Stimulated activated naive CD4-positive, alpha-beta T cell (primary cell): ENCODE data around the gene CUEDC2.
A peak's percentile ranks its signal among the peaks of the same experiment; 100 is the strongest.

Source experiments
- DNase-seq, 6 experiments: peaks; one replicate each; lab custom pipeline; 2025; lab: John Stamatoyannopoulos, UW

The CUEDC2 gene

DNA sequence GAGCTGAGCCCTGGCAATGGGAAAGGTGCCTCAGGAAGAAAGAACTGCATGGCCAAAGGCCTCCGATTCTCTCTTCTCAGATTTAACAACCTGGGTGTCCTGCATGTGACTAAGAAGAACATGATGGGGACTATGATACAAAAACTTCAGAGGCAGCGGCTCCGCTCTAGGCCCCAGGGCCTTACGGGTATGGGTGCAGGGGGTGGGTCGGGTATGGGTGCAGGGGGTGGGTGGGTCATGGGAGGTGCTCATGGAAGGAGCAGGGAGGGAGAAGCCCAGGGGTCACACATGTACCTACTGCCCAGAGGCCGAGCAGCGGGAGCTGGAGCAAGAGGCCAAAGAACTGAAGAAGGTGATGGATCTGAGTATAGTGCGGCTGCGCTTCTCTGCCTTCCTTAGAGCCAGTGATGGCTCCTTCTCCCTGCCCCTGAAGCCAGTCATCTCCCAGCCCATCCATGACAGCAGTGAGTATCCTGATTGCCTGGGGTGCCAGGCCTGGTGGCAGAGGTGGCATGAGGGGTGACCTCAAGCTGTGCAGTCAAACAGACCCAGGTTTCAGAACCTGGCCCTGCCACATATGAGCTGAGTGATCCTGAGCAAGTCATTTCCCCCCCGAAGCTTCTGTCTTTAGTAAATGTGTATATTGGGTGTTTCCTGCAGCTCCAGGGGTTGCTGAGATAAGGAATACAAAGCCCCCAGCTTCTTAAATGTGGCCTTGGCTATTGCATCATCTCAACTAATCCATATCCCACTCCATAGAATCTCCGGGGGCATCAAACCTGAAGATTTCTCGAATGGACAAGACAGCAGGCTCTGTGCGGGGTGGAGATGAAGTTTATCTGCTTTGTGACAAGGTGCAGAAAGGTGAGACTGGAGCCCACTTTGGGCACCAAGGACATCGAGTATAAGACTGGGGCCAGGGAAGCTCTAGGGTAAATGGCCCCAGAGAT lies 34.9 kb downstream of the CUEDC2 start:
- DNase-seq = no peak

GRCh38 chr10:102396730-102397151 lies 35.6 kb downstream of the CUEDC2 start:
- no peak for DNase-seq

GRCh38 chr10:102396317-102396650 lies 36.1 kb downstream of the CUEDC2 start:
- DNase-seq = no peak

DNA sequence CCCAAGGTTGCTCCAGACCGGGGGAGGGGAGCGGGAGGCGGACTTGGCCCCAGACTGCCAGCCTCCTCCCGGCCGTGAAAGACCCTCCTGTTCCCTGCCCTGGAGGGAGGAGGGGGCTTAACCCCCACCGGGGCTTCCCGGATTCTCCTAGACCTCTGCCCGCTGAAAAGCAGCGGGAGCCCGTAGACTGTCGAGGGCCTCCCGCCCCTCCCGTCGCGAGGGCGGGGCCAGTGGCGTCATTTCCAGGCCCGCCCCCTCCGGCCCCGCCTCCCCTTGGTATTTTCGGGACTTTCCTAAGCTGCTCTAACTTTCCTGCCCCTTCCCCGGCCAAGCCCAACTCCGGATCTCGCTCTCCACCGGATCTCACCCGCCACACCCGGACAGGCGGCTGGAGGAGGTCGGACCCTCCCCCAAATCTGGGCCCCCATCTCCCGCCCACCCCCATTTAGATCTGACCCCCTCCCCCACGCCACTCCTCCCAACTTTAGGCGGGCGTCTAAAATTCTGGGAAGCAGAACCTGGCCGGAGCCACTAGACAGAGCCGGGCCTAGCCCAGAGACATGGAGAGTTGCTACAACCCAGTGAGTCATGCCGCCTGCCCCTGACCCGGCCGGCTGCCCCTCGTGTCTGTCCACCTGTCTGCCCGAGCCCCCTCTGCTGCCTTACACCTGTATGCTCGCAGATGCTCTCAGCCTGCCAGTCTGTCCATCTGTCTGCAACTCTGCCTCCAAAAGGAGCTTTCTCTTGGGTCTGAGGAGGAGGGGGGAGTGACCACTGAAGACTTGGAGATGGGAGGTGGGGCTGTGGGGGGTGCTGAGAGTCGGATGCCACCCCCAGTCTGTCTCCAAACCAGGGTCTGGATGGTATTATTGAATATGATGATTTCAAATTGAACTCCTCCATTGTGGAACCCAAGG lies 36.7 kb downstream of the CUEDC2 start, which contains the start of gene NFKB2:
TSS of gene NFKB2 (plus strand) at position 306 of the 917 bp plus-strand sequence. CDS start at position 561, 255 bp downstream.
- peak; percentile 83 to 93 (median 90) for DNase-seq

DNA sequence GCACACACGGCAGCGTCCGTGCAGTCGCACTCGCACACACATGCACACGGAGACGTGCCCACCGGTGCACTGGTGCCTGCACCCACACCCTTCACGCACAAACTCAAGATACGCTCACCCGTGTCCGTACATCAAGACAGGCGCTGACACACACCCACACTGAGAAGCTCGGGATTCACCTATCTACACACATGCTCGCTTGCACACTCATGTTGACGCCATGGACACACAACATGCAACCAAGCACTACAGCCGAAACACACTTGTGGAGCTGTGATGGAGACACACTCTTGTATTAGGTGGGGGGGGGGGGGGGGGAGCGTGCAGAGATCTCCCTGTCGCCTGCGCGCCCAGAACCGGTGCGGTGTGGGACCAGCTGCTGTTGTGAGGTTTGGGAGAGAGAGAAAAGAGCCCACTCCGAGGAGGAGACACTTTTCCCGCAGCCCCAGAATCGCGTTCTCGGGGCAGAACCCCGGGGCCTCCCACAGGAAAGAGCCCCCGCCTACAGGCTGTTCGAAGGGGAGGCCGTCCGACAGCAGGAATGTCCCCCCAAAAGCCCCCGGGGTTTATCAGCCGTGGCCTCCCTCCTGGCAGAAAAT lies 37.5 kb downstream of the CUEDC2 start:
- peak in 2 of 6 experiments; percentile 73 to 80 for DNase-seq

GRCh38 chr10:102394079-102394800 lies 38.1 kb downstream of the CUEDC2 start:
- peak; percentile 98 to 100 (median 99) for DNase-seq

- no peak for DNase-seq
These were observed 38.8 kb downstream of the CUEDC2 start for GRCh38 chr10:102393411-102394078.

DNA sequence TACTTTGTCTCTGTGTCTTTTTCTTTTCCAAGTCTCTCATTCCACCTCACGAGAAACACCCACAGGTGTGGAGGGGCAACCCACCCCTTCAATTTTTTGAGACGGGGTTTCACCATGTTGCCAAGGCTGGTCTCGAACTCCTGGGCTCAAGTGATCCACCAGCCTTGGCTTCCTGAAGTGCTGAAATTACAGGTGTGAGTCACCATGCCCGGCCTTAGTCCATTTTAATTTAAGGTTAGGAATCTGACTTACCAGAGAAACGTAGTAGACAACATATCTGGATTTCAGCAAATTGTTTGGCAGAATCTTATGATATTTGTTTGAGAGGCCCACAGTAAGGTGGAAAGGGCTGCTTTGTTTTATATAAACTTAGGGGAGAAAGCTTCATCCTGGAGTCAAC lies 40.1 kb downstream of the CUEDC2 start:
- DNase-seq = no peak

GRCh38 chr10:102389894-102390293 lies 42.5 kb downstream of the CUEDC2 start:
- no peak for DNase-seq

GRCh38 chr10:102384606-102385429 lies 47.6 kb downstream of the CUEDC2 start:
- no peak for DNase-seq

GRCh38 chr10:102384053-102384452 lies 48.3 kb downstream of the CUEDC2 start:
- DNase-seq = peak in 1 of 6 experiments; percentile 14

- DNase-seq = no peak
These were observed 49.5 kb downstream of the CUEDC2 start for GRCh38 chr10:102382871-102383270.

DNA sequence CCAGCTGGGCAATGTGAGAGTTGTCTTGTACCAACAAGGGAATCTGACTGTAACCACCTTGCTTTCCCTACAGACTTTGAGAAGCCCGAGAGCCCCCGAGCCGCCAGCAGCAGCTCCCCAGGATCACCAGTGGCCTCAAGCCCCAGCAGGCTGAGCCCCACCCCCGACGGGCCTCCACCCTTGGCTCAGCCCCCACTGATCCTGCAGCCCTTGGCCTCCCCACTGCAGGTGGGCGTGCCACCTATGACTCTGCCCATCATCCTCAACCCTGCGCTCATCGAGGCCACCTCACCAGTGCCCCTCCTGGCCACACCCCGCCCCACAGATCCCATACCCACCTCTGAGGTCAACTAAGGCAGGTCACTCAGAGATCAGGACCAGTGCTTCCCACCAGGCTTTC lies 50.4 kb downstream of the CUEDC2 start:
- DNase-seq = no peak

- no peak for DNase-seq
These were observed 53.0 kb downstream of the CUEDC2 start for GRCh38 chr10:102379383-102379782.

DNA sequence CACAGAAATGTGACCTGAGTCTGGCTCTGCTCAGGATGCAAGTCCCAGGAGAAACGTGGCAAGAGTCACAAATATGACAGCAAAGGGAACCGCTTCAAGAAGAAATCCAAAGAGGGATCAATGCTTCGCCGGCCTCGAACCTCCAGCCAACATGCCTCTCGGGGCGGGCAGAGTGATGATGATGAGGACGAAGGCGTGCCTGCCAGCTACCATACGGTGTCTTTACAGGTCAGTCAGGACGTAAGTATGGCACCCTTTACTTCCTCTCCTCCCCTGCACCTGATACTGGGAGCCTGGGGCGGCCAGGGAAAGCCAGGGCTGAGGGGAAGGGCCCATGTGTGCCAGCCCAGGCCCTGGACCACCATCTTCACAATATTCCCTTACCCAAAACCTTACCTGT lies 55.5 kb downstream of the CUEDC2 start:
- no peak for DNase-seq

GRCh38 chr10:102375867-102376266 lies 56.5 kb downstream of the CUEDC2 start:
- DNase-seq = no peak

DNA sequence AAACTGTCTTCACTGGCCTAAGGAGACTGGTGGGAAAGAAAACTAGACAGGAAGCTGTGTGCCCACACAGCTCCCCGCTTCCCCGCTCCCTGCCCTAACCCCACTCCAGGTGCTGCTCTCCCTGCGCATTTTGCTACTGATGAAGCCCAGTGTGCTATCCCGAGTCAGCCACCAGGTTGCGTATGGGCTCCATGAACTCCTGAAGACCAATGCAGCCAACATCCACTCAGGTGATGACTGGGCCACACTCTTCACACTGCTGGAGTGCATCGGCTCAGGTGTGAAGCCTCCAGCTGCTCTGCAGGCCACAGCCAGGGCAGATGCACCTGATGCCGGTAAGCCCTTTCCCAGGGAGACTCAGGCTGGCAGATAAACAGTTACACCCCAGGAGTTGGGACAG lies 57.1 kb downstream of the CUEDC2 start:
- DNase-seq = no peak
